ENCODE measurements around the gene SACS. TPM values are rescaled to one million over a fixed set of nuclear protein-coding genes. Genes with fewer than 3 reads are reported as not detected.

Gene SACS
- total RNA-seq, 1 experiment from 2014 or later: 53.0 TPM

DNA sequence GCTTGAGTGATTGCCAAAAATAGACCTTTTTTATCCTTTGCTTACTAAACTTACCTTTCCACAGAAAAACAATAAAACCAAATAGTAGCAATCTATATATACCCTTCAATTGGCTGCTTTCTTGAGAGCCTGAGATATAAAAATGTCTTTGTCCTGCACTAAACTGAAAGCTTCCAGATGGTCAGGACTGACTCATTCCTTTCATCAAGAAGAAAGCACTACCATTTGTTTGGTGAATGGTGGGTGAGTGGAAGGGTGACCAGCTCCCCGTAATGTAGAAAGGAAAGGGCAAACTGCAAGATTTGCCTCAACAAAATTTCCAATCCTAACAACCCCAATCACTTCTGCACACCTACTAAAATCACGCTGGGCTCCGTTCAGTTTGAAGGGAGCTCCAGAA lies 67.8 kb downstream of the SACS start:
- Histone ChIP-seq H3K4ac (ENCODE audit: low read depth, low read length) (no peak overlapping the region), H3K27me3 (ENCODE audit: insufficient read depth, low read length) (no peaks in the 10 kb centered on the region), H3K23me2 (ENCODE audit: insufficient read length, low read depth, low read length, poor library complexity, severe bottlenecking) (no peaks in the 10 kb centered on the region), H3K79me1 (ENCODE audit: insufficient read depth, low read depth, low read length, poor library complexity, severe bottlenecking) (no peaks in the 10 kb centered on the region), H4K8ac (replicated peaks; ENCODE audit: insufficient read length, low read depth, low read length) (no peak overlapping the region), H3K27ac (ENCODE audit: insufficient read length, low read depth, low read length) (no peak overlapping the region), H2BK120ac (ENCODE audit: low read depth, low read length, poor library complexity, severe bottlenecking) (no peak overlapping the region), H3K23ac (ENCODE audit: insufficient read length, low read depth, low read length) (no peak overlapping the region), H2AFZ (ENCODE audit: low read length) (no peak overlapping the region), H3K18ac (ENCODE audit: insufficient read length, low read depth, low read length) (no peak overlapping the region), H4K20me1 (ENCODE audit: control insufficient read depth, insufficient read depth, insufficient read length) (no peaks in the 10 kb centered on the region), H2BK5ac (ENCODE audit: insufficient read length, low read length) (no peak overlapping the region), H3K14ac (ENCODE audit: insufficient read depth, low read length) (no peak overlapping the region), H3K56ac (ENCODE audit: insufficient read length, low read depth, low read length) (no peak overlapping the region), H2BK15ac (ENCODE audit: low read depth, low read length) (no peak overlapping the region), H3K9me3 (ENCODE audit: control insufficient read depth, low read depth, low read length) (no peaks in the 10 kb centered on the region), H3K79me2 (ENCODE audit: insufficient read depth, low read length) (no peaks in the 10 kb centered on the region), H3K4me1 (ENCODE audit: insufficient read depth, low read length) (no peaks in the 10 kb centered on the region), H3T11ph (ENCODE audit: low read length) (no peak overlapping the region), H2BK20ac (ENCODE audit: low read depth, low read length, poor library complexity, severe bottlenecking) (no peak overlapping the region), H4K5ac (ENCODE audit: insufficient read length, low read depth, low read length) (no peak overlapping the region), H3K4me2 (ENCODE audit: insufficient read depth, insufficient read length, low read length) (no peak overlapping the region), H4K91ac (ENCODE audit: insufficient read length, low read depth, low read length) (no peak overlapping the region), H3K9ac (ENCODE audit: extremely low read depth, insufficient read length, low read length) (no peak overlapping the region), H2AK5ac (ENCODE audit: insufficient read length, low read length) (no peak overlapping the region), H2BK12ac (ENCODE audit: insufficient read length, low read depth, low read length) (no peak overlapping the region)
- no peaks in the 10 kb centered on the region for H3K9me3 Mint-ChIP-seq
- no peaks in the 10 kb centered on the region for H3K27me3 Mint-ChIP-seq (ENCODE audit: low read depth)
- WGBS (ENCODE audit: extremely low coverage, insufficient read length, low lambda C conversion rate): no CpG with 5 or more reads among the region's 3 CpGs
- H3K4me3 Mint-ChIP-seq: no peak overlapping the region
- TF ChIP-seq, protein P1, sequence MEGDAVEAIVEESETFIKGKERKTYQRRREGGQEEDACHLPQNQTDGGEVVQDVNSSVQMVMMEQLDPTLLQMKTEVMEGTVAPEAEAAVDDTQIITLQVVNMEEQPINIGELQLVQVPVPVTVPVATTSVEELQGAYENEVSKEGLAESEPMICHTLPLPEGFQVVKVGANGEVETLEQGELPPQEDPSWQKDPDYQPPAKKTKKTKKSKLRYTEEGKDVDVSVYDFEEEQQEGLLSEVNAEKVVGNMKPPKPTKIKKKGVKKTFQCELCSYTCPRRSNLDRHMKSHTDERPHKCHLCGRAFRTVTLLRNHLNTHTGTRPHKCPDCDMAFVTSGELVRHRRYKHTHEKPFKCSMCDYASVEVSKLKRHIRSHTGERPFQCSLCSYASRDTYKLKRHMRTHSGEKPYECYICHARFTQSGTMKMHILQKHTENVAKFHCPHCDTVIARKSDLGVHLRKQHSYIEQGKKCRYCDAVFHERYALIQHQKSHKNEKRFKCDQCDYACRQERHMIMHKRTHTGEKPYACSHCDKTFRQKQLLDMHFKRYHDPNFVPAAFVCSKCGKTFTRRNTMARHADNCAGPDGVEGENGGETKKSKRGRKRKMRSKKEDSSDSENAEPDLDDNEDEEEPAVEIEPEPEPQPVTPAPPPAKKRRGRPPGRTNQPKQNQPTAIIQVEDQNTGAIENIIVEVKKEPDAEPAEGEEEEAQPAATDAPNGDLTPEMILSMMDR (conservative IDR thresholded peaks at IDR 0.05): no peak
- H3K27ac Mint-ChIP-seq: no peak overlapping the region
- peaks cover 52 to 84% (median 73%) of the 10 kb centered on the region in 3 experiments for H3K36me3 Mint-ChIP-seq (ENCODE audit: insufficient read depth in 1 of 3, low read depth in 3 of 3)
- no peaks in the 10 kb centered on the region for H3K4me1 Mint-ChIP-seq
- DNase-seq: no peak
